Stimulated activated CD4-positive, alpha-beta T cell treated with anti-CD3 and anti-CD28 coated beads, Interleukin-4, amount 100 ng/mL, for 1 hour (primary cell): Measurements from ENCODE around the gene MRPL1.
"Not testable (repeated sequence)": the region's sequence is repeated elsewhere in the genome, so short reads cannot be mapped to it uniquely, and the experiment has no call there.

Experiments used
- DNase-seq: peaks from one replicate; pipeline ENCODE4 v3.0.0-alpha.2; 2020

Gene MRPL1

DNA sequence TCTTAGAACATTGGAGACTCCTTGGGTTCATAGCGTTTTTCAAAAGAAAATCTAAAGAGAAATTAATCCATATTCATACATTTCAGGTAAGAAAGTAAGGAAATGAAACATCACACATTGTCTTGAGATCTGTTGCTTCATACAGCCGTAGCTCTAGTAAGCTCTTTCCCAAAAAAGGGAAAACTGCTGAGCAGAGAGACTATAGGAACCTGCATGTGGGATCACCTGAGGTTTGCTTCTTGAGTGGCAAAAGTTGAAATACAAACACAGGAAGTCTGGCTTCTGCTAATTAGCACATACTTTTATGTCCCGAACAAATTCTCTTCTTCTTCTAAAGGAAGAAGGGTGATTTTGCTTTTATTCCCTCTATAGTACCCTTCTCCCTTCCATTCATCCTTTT lies 57.7 kb downstream of the MRPL1 start:
- DNase-seq, result no peak

DNA sequence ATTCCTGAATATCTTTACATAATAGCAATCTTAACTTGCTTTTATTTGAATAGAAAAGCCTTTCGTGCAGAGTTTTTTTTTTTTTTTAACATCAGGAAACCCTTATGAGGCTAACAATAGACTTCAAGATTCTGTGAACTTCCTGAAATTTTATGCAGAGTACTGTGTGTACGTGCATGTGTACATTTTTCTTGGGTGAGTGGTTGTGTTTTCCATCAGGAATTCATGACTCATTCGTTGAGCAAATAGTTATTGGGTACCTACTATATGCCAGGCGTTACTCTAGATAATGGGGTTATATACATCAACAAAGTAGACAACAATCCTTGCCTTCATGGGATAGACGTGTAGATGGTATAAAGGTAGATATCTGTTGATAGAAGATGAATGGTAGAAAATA lies 59.1 kb downstream of the MRPL1 start:
- no peak for DNase-seq

GRCh38 chr4:77922158-77923094 lies 59.8 kb downstream of the MRPL1 start:
- no peak for DNase-seq

- DNase-seq, result no peak
Measured at GRCh38 chr4:77927991-77928925, 65.6 kb downstream of the MRPL1 start.

GRCh38 chr4:77930154-77930639 lies 67.6 kb downstream of the MRPL1 start:
- DNase-seq, result no peak

DNA sequence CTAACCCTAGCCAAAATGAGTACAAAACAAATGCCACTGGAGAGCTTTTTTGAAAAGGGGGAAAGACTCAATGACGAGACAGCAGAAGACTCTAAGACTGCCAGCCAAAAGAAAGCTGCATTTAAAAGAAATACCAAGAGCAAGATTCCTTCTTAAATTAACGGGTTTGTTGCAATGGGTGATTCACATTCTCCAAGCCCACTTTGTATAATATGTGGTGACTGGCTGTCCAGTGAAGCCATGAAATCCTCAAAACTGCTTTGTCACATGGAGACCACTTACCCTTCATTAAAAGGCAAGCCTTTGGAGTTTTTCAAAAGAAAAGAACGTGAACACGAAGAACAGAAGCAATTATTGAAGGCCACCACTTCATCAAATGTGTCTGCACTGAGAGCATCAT lies 68.2 kb downstream of the MRPL1 start:
- no peak for DNase-seq

DNA sequence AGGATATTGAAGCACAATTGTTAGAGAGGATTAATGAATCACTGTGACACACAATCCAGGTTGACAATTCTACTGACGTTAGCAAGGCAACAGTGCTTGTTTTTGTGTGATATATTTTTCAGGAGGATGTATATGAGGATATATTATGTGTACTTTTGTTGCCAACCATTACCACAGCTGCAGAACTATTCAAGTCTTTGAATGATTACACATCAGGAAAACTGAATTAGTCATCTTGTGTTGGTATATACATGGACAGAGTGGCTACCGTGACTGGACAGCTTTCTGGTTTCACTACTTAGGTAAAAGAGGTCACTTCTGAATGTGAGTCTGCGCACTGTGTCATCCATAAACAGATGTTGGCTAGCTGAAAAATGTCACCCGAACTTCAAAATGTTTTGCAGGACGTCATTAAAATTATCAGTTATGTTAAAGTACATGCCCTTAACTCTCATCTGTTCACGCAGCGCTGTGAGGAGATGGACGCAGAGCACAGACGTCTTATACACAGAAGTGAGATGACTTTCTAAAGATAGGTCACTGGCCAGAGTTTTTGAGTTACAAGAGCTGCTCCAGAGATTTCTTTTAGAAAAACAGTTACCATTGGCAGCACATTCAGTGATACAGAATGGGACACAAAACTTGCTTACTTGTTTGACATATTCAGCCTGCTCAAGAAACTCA lies 69.0 kb downstream of the MRPL1 start:
- DNase-seq, result no peak

- no peak for DNase-seq
Measured at GRCh38 chr4:77938560-77938959, 75.9 kb downstream of the MRPL1 start.

DNA sequence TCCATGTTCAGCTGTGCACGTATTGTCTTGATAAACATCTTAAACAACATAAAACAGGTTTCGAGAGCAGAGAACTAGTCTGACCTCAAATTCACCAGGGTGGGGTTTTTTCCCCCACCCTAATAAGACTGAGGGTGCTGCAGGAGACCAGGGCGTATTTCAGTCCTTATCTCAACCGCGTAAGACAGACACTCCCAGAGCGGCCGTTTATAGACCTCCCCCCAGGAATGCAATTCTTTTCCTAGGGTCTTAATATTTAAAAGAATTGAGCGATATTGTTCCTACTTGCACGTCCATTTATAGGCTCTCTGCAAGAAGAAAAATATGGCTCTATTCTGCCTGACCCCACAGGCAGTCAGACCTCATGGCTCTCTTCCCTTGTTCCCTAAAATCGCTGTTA lies 83.3 kb downstream of the MRPL1 start:
- not testable (repeated sequence) for DNase-seq

DNA sequence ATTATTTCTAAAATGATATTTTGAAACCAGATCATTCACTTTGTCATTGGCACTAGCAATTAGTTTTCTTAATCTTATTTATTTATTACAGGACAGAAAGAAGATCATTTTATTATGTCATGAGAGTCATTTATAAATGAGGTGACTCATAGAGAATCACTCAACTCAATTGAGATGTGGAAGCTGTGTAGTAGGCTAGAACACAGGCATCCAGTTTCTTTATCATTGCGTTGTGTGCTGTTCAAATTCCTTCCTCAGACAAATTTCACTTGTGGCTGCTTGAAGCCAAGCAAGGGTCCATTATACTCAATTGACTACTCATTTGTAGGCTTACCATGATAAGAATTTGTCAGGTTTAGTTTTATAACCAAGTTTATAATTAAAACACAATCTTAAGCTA lies 87.6 kb downstream of the MRPL1 start:
- no peak for DNase-seq

DNA sequence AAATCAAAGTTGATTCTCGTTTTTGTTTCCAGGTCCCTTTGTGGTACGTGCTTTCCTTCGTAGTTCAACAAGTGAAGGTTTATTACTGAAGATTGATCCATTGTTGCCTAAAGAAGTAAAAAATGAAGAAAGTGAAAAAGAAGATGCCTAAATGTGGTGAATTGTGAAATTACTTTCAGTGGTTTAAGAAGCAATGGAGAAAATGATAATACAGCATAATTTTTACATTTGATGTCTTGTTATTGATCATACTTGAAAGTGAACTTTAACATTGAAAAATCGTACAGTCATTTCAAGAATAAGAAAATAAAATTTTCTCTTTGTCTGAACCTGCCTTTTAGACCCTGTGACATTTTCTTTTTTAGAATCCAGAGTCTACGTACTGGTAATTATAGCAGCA lies 89.8 kb downstream of the MRPL1 start:
- DNase-seq, result no peak

DNA sequence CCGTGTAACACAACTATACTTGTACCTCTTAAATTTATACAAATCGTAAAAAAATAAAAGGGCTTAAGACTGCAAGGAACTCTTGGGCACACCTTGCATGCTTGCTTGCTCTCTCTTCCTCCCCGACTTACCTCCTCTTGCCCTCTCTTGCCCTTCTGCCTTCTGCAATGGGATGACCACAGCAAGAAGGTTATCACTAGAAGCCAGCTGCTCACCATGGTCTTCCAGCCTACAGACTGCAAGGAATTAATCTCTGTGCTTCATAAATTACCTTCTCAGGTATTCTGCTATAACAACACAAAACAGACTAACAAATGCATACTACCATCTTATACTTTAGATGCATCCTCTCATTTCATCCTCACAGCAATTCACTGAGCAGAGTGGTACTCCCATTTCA lies 92.1 kb downstream of the MRPL1 start:
- DNase-seq, result no peak

DNA sequence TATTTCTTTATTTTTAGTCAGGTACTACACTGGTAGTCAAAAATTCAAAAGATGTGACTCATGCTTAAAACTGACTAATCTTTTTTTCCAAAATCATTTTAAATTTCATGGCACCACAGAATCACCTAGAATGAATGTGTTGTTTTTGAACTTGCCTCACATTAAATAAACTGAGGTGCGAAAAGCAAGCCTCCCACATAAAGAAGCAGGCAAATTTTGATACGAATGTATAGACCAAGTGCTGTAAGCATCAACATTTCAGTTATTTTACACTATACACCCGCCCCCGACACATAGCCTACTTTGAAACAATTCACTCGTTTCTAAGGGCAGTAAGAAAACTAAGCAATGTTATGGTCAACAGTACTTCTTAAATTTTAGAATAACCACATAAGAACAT lies 94.3 kb downstream of the MRPL1 start:
- DNase-seq, result no peak

- no peak for DNase-seq
Measured at GRCh38 chr4:77958897-77959296, 96.3 kb downstream of the MRPL1 start.

DNA sequence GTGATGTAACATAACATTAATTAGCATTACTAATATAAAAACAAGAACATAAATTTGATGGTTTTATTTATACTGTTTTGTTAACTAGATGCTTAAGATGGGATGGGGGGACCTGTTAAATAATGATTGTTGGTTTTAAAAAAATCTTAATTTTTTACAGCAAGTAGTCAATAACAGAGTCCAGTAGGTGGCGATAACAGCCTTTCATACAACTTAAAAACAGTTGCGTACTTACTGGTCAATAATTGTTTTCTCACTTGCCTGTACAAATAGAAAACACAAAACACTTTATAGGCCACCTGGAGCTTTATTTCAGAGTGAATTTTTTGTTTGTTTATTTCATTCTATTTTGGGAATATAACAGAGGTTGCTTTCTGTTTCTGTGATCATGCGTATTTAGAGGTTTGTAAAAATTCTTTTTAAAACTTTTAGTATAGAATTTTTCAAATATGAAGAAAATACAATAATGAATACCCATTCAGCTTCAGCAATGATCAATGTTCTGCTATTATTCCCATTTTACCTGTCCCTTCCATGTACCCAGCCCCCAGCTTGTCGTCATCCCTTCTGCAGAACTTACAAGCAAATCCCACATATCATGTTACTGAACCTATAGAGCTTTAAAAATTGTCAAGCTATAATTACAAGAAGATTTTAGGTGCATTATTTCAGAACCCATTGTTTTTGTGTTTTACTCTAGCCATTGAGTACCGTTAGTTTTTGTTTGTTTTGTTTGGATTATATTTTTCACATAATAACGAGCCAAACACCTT lies 97.1 kb downstream of the MRPL1 start:
- no peak for DNase-seq

- DNase-seq, result no peak
Measured at GRCh38 chr4:77960367-77960766, 97.7 kb downstream of the MRPL1 start.

- no peak for DNase-seq
Measured at GRCh38 chr4:77963004-77963403, 100.4 kb downstream of the MRPL1 start.

DNA sequence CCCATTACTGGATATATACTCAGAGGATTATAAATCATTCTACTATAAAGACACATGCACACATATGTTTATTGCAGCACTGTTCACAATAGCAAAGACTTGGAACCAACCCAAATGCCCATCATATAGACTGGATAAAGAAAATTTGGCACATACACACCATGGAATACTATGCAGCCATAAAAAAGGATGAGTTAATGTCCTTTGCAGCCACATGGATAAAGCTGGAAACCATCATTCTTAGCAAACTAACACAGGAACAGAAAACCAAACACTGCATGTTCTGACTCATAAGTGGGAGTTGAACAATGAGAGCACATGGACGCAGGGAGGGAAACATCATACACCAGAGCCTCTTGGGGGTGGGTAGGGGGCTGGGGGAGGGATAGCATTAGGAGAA lies 111.0 kb downstream of the MRPL1 start:
- not testable (repeated sequence) for DNase-seq

DNA sequence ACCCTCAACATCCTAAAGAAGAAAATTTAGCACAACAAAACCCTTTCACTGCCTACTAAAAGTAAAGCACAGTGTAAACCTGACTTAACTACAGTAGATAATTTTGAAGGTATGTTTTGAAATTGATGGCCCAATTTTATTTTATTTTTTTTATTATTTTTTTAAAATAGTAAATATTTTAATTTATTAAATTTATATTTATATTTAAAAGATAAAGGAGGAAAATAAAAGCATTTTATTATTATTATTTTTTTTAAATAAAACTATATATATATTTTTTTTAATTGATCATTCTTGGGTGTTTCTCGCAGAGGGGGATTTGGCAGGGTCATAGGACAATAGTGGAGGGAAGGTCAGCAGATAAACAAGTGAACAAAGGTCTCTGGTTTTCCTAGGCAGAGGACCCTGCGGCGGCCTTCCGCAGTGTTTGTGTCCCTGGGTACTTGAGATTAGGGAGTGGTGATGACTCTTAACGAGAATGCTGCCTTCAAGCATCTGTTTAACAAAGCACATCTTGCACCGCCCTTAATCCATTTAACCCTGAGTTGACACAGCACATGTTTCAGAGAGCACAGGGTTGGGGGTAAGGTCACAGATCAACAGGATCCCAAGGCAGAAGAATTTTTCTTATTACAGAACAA lies 120.4 kb downstream of the MRPL1 start:
- not testable (repeated sequence) for DNase-seq

DNA sequence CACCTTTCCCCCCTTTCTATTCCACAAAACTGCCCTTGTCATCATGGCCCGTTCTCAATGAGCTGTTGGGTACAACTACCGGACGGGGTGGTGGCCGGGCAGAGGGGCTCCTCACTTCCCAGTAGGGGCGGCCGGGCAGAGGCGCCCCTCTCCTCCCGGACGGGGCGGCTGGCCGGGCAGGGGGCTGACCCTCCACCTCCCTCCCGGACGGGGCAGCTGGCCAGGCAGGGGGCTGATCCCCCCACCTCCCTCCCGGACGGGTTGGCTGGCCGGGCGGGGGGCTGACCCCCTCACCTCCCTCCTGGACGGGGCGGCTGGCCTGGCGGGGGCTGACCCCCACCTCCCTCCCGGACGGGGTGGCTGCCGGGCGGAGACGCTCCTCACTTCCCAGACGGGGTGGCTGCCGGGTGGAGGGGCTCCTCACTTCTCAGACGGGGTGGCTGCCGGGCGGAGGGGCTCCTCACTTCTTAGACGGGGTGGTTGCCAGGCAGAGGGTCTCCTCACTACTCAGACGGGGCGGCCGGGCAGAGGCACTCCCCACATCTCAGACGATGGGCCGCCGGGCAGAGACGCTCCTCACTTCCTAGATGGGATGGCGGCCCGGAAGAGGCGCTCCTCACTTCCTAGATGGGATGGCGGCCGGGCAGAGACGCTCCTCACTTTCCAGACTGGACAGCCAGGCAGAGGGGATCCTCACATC lies 121.1 kb downstream of the MRPL1 start:
- DNase-seq, result not testable (repeated sequence)

DNA sequence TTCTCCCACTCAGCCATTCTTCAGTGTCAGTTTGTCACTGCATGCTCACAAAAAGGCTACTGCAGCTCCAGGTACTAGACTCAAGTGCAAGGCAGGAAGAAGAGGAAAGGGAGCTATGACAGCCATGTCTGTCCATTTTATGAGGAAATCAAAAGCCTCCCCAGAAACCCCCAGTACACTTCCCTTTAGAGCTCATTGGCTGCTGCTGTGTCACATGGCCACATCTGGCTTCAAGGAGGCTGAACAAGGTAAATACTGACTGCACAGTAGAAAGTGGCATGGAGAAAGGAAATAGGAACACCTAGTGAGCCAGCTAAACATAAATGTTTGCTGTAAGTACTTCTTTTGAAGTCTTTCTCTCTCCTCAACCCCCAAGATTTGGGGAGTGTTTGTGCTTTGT lies 127.3 kb downstream of the MRPL1 start:
- no peak for DNase-seq
